GM21515 (cell line): ENCODE measurements around the gene B4GALT2.

Experiments used
- ATAC-seq: cut with Tn5 transposase; IDR thresholded peaks from one replicate; pipeline ENCODE4 v1.9.1; 2021; ENCODE audit not compliant: unreplicated experiment

The B4GALT2 gene

GRCh38 chr1:43983253-43983899, 4.4 kb downstream of the B4GALT2 start:
- ATAC-seq, result no peak

- no peak for ATAC-seq
Observed at GRCh38 chr1:43984855-43985254, 5.8 kb downstream of the B4GALT2 start.

GRCh38 chr1:43985984-43986595, 7.1 kb downstream of the B4GALT2 start:
- ATAC-seq, result no peak

- ATAC-seq, result no peak
Observed at GRCh38 chr1:43986712-43987111, 7.7 kb downstream of the B4GALT2 start.

GRCh38 chr1:43987159-43987902, 8.3 kb downstream of the B4GALT2 start:
- no peak for ATAC-seq

GRCh38 chr1:43990271-43991199, 11.5 kb downstream of the B4GALT2 start:
- ATAC-seq, result no peak

GRCh38 chr1:43991200-43991475, 12.1 kb downstream of the B4GALT2 start:
- no peak for ATAC-seq

GRCh38 chr1:43991476-43992231, 12.6 kb downstream of the B4GALT2 start, which contains the start of gene CCDC24:
TSS of gene CCDC24 (plus strand) at chr1:43991599. CDS start at chr1:43991879, 280 bp downstream.
- ATAC-seq, result peak; percentile 59

- no peak for ATAC-seq
Observed at GRCh38 chr1:43992232-43992995, 13.4 kb downstream of the B4GALT2 start.

GRCh38 chr1:43993206-43993914, 14.3 kb downstream of the B4GALT2 start:
- ATAC-seq, result no peak

- ATAC-seq, result no peak
Observed at GRCh38 chr1:43994071-43994470, 15.1 kb downstream of the B4GALT2 start.

- no peak for ATAC-seq
Observed at GRCh38 chr1:43994794-43995790, 16.1 kb downstream of the B4GALT2 start.

GRCh38 chr1:43995984-43996732, 17.1 kb downstream of the B4GALT2 start:
- no peak for ATAC-seq

GRCh38 chr1:43996733-43997115, 17.7 kb downstream of the B4GALT2 start:
- ATAC-seq, result no peak

GRCh38 chr1:43997295-43997999, 18.4 kb downstream of the B4GALT2 start:
- no peak for ATAC-seq

- ATAC-seq, result no peak
Observed at GRCh38 chr1:43998000-43998378, 19.0 kb downstream of the B4GALT2 start.

- no peak for ATAC-seq
Observed at GRCh38 chr1:43999455-43999854, 20.4 kb downstream of the B4GALT2 start.
